GM12891 (cell line): Measurements from ENCODE around the gene ABHD1.
"Not testable (repeated sequence)": the region's sequence is repeated elsewhere in the genome, so short reads cannot be mapped to it uniquely, and the experiment has no call there.

Source experiments
- POLR2A ChIP-seq: IDR thresholded peaks from 2 replicates; pipeline ENCODE4 v1.6.1; 2011; ENCODE audit warnings: low read depth, low read length, control low read depth
- POLR2AphosphoS5 ChIP-seq: IDR thresholded peaks from 2 replicates; pipeline ENCODE4 v1.6.1; 2011; ENCODE audit warnings: low read depth, low read length, control low read depth
- SPI1 ChIP-seq: IDR thresholded peaks from 2 replicates; pipeline ENCODE4 v1.6.1; 2011; ENCODE audit warnings: low read depth, low read length, control low read depth
- TAF1 ChIP-seq: IDR thresholded peaks from 2 replicates; pipeline ENCODE4 v1.6.1; 2011; ENCODE audit warnings: low read depth, low read length, control low read depth

DNA sequence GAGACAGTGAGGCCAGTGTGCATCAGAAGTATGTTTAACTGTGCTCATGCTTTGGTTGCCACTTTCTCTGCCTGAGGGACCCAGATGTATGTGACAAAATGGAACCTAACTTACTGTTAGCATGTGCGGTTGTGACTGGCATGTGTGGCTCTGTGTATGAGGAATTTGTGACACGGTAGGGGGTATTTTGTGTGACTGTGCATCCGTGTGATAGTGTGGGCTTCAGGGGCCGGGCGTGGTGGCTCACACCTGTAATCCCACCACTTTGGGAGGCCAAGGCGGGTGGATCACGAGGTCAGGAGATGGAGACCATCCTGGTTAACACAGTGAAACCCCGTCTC, 4.3 kb upstream of the ABHD1 start:
- TF ChIP-seq POLR2A, POLR2AphosphoS5, SPI1, TAF1: not testable (repeated sequence)
